Stimulated activated CD8-positive, alpha-beta memory T cell treated with anti-CD3 and anti-CD28 coated beads, Interleukin-12 subunit alpha, Interleukin-12 subunit beta, amount 100 ng/mL, for 1 hour (primary cell): ENCODE results near the gene SCAF8.
"Not testable (repeated sequence)": the region's sequence is repeated elsewhere in the genome, so short reads cannot be mapped to it uniquely, and the experiment has no call there.

Source experiments
- DNase-seq: peaks from one replicate; pipeline ENCODE4 v3.0.0-alpha.2; 2020; ENCODE audit warnings: low read depth

SCAF8 gene

GRCh38 chr6:154733183-154733625 is at the start of gene SCAF8:
SCAF8 (plus strand) TSS chr6:154733416; CDS start chr6:154733901, 485 bp downstream.
- peak; percentile 72 for DNase-seq

GRCh38 chr6:154683756-154684523 is 49.3 kb upstream of the SCAF8 start:
- no peak for DNase-seq

- no peak for DNase-seq
Observed at GRCh38 chr6:154686162-154686561, 47.1 kb upstream of the SCAF8 start.

GRCh38 chr6:154689493-154690255 is 43.5 kb upstream of the SCAF8 start:
- no peak for DNase-seq

GRCh38 chr6:154690857-154691256 is 42.4 kb upstream of the SCAF8 start:
- no peak for DNase-seq

- DNase-seq: no peak
Observed at GRCh38 chr6:154696661-154697060, 36.6 kb upstream of the SCAF8 start.

- no peak for DNase-seq
Observed at GRCh38 chr6:154703124-154703523, 30.1 kb upstream of the SCAF8 start.

GRCh38 chr6:154705471-154706113 is 27.6 kb upstream of the SCAF8 start:
- DNase-seq: no peak

- DNase-seq: no peak
Observed at GRCh38 chr6:154706389-154706788, 26.8 kb upstream of the SCAF8 start.

- no peak for DNase-seq
Observed at GRCh38 chr6:154709621-154710020, 23.6 kb upstream of the SCAF8 start.

- DNase-seq: no peak
Observed at GRCh38 chr6:154710689-154711088, 22.5 kb upstream of the SCAF8 start.

- no peak for DNase-seq
Observed at GRCh38 chr6:154715446-154715845, 17.8 kb upstream of the SCAF8 start.

GRCh38 chr6:154716350-154716749 is 16.9 kb upstream of the SCAF8 start:
- DNase-seq: not testable (repeated sequence)

- no peak for DNase-seq
Observed at GRCh38 chr6:154719433-154719832, 13.8 kb upstream of the SCAF8 start.

- no peak for DNase-seq
Observed at GRCh38 chr6:154719854-154720253, 13.4 kb upstream of the SCAF8 start.

GRCh38 chr6:154721460-154721859 is 11.8 kb upstream of the SCAF8 start:
- no peak for DNase-seq

GRCh38 chr6:154726887-154727286 is 6.3 kb upstream of the SCAF8 start:
- no peak for DNase-seq

GRCh38 chr6:154731296-154732218 is 1.7 kb upstream of the SCAF8 start:
- no peak for DNase-seq

- DNase-seq: no peak
Observed at GRCh38 chr6:154732538-154733182, 556 bp upstream of the SCAF8 start.

- DNase-seq: peak; percentile 75
Observed at GRCh38 chr6:154733626-154734382, 588 bp downstream of the SCAF8 start.
